Progenitor cell of endocrine pancreas (in vitro differentiated cells): Measurements from ENCODE around the gene CCDC192. TPM values are rescaled to one million over a fixed set of nuclear protein-coding genes. Genes with fewer than 3 reads are reported as not detected.
"Not testable (repeated sequence)": the region's sequence is repeated elsewhere in the genome, so short reads cannot be mapped to it uniquely, and the experiment has no call there.

ENCODE experiments used
- DNase-seq: peaks from one replicate; pipeline ENCODE4 v3.0.0; 2021; ENCODE audit warnings: low spot score; ENCODE audit not compliant: unreplicated experiment
- H3K27ac Mint-ChIP-seq: 2 replicates; pipeline ENCODE4 v1.8.0; 2021; ENCODE audit warnings: mild to moderate bottlenecking, moderate library complexity, mixed read lengths
- H3K27me3 Mint-ChIP-seq: 2 replicates; pipeline ENCODE4 v1.8.0; 2021; ENCODE audit warnings: mixed read lengths
- H3K36me3 Mint-ChIP-seq: 2 replicates; pipeline ENCODE4 v1.8.0; 2022; ENCODE audit warnings: mixed read lengths; ENCODE audit not compliant: insufficient read depth
- H3K4me1 Mint-ChIP-seq: 2 replicates; pipeline ENCODE4 v1.8.0; 2021; ENCODE audit warnings: low read depth, mixed read lengths
- H3K4me3 Mint-ChIP-seq: 2 replicates; pipeline ENCODE4 v1.8.0; 2021; ENCODE audit warnings: low read depth, mild to moderate bottlenecking, moderate library complexity, mixed read lengths
- H3K9me3 Mint-ChIP-seq: 2 replicates; pipeline ENCODE4 v1.8.0; 2021; ENCODE audit warnings: low read depth, mixed read lengths
- total RNA-seq: library from RNA; stranded (reverse); gene quantifications from 2 replicates; pipeline ENCODE4 v1.2.1, GENCODE V29; 2021
- TF ChIP-seq, protein P1 (sequence below): fragments of 200-600 bp; sonication (generic); IDR thresholded peaks from one replicate; pipeline ENCODE4 v1.5.0; 2021; ENCODE audit warnings: antibody characterized with exemption, mild to moderate bottlenecking; ENCODE audit not compliant: unreplicated experiment

CCDC192 gene
- total RNA-seq, 1 donor from 2014 or later, result not detected

DNA sequence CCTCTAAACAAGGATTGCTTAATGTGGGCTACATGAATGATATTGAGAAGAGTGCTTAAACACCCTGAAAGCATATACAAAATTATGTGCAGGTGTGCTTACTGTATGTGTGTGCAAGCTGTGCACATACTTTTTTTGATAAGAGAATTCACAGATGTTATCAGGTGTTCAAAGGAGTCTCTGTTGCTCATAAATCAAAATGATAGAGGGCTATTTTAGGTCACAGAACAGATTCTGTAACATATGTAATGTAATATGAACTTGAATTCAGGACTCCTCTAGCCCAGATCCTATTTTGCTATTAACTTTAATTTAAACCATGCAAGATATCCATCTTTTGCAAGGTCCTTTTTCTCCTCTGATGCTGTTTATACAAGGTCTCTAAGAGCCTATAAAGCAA, 38.2 kb downstream of the CCDC192 start:
- Mint-ChIP-seq H3K27me3 (no peaks in the 10 kb centered on the region), H3K9me3 (peaks cover 3% of the 10 kb centered on the region), H3K4me3 (no peak overlapping the region), H3K27ac (no peak overlapping the region), H3K4me1 (peaks cover 13% of the 10 kb centered on the region), H3K36me3 (no peaks in the 10 kb centered on the region)
- no peak for DNase-seq
- TF ChIP-seq, protein P1, sequence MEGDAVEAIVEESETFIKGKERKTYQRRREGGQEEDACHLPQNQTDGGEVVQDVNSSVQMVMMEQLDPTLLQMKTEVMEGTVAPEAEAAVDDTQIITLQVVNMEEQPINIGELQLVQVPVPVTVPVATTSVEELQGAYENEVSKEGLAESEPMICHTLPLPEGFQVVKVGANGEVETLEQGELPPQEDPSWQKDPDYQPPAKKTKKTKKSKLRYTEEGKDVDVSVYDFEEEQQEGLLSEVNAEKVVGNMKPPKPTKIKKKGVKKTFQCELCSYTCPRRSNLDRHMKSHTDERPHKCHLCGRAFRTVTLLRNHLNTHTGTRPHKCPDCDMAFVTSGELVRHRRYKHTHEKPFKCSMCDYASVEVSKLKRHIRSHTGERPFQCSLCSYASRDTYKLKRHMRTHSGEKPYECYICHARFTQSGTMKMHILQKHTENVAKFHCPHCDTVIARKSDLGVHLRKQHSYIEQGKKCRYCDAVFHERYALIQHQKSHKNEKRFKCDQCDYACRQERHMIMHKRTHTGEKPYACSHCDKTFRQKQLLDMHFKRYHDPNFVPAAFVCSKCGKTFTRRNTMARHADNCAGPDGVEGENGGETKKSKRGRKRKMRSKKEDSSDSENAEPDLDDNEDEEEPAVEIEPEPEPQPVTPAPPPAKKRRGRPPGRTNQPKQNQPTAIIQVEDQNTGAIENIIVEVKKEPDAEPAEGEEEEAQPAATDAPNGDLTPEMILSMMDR, result no peak

DNA sequence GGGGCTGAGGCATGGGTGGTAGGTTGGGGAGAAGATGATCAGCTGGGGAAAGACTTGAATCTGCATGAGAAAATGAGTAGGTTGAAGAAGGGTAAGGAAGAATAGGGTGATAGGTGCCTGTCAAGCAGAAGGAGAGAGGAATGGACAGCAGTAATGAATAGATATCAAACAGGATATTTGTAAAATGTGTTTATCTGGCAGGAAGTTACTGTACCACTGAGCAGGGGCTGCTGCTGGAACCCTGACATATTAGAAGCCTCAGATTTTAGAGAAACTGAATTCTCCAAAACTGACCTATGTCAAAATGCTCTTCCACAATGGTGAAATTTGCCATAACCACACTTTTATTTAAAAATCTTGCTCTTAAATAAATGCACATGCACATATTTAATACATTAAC, 41.0 kb downstream of the CCDC192 start:
- H3K27me3 Mint-ChIP-seq, result no peaks in the 10 kb centered on the region
- no peak overlapping the region for H3K4me3 Mint-ChIP-seq
- TF ChIP-seq, protein P1, result no peak
- no peak for DNase-seq
- H3K36me3 Mint-ChIP-seq, result no peaks in the 10 kb centered on the region
- no peaks in the 10 kb centered on the region for H3K9me3 Mint-ChIP-seq
- no peak overlapping the region for H3K27ac Mint-ChIP-seq
- H3K4me1 Mint-ChIP-seq, result peaks cover 13% of the 10 kb centered on the region

DNA sequence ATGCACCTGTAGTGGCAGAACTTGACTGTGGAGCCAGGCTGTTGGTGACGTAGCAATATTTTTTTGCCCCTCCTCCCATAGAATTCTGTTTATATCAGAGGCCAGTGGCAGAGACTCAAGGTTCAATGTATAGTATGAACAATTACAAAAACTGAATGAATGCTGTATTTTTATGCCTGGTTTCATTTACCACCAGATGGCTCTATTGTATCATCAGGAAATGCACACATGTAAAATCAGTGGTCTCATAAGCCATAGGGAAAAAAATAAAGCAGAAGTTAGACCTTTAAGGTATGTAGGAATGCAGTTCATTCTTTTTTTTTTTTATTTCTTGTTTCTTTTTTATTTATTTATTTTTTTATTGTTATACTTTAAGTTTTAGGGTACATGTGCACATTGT, 43.6 kb downstream of the CCDC192 start:
- TF ChIP-seq, protein P1, result peak; percentile 54
- no peaks in the 10 kb centered on the region for H3K27me3 Mint-ChIP-seq
- no peak overlapping the region for H3K4me3 Mint-ChIP-seq
- no peak for DNase-seq
- no peak overlapping the region for H3K27ac Mint-ChIP-seq
- H3K4me1 Mint-ChIP-seq, result peaks cover 10% of the 10 kb centered on the region
- no peaks in the 10 kb centered on the region for H3K9me3 Mint-ChIP-seq
- no peaks in the 10 kb centered on the region for H3K36me3 Mint-ChIP-seq

DNA sequence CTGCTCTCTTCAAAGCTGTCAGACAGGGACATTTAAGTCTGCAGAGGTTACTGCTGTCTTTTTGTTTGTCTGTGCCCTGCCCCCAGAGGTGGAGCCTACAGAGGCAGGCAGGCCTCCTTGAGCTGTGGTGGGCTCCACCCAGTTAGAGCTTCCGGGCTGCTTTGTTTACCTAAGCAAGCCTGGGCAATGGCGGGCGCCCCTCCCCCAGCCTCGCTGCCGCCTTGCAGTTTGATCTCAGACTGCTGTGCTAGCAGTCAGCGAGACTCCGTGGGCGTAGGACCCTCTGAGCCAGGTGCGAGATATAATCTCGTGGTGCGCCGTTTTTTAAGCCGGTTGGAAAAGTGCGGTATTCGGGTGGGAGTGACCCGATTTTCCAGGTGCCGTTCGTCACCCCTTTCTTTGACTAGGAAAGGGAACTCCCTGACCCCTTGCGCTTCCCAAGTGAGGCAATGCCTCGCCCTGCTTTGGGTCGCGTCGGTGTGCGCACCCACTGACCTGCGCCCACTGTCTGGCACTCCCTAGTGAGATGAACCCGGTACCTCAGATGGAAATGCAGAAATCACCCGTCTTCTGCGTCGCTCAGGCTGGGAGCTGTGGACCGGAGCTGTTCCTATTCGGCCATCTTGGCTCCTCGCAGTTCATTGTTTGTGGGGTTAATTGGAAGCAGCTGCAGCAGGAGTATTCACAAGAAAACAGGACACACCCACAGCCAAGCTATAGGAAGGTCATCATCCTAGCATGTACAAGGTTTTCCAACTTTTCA, 49.5 kb downstream of the CCDC192 start:
- DNase-seq, H3K36me3 Mint-ChIP-seq, H3K4me3 Mint-ChIP-seq: not testable (repeated sequence)

DNA sequence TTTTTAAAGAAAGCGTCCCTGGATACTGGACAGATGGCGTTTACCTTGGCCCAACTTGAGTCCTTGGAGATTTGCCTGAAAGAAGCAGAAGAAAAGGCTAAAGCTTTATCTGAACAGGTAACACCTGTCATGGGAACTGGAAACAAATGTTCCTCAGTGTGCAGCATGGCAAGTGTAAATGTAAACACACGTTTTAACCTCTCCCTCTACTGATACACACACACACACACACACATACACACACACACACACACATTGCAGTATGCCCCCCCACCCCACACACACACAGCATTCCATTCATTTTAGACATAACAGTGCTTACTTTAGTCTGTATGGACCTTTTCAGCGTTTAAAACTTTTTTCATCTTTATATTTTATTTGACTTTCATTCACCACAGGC, 51.1 kb downstream of the CCDC192 start:
- H3K4me1 Mint-ChIP-seq, result peaks cover 38% of the 10 kb centered on the region
- no peaks in the 10 kb centered on the region for H3K36me3 Mint-ChIP-seq
- TF ChIP-seq, protein P1, result no peak
- H3K27me3 Mint-ChIP-seq, result no peaks in the 10 kb centered on the region
- no peak overlapping the region for H3K4me3 Mint-ChIP-seq
- H3K27ac Mint-ChIP-seq, result peak overlapping the region; percentile 91
- no peaks in the 10 kb centered on the region for H3K9me3 Mint-ChIP-seq
- DNase-seq, result peak; percentile 11

More for the DNA sequence above, 49.5 kb downstream of the CCDC192 start:
- H3K9me3 Mint-ChIP-seq, H3K27me3 Mint-ChIP-seq, H3K27ac Mint-ChIP-seq: not testable (repeated sequence)
- H3K4me1 Mint-ChIP-seq, result peaks cover 22% of the 10 kb centered on the region

DNA sequence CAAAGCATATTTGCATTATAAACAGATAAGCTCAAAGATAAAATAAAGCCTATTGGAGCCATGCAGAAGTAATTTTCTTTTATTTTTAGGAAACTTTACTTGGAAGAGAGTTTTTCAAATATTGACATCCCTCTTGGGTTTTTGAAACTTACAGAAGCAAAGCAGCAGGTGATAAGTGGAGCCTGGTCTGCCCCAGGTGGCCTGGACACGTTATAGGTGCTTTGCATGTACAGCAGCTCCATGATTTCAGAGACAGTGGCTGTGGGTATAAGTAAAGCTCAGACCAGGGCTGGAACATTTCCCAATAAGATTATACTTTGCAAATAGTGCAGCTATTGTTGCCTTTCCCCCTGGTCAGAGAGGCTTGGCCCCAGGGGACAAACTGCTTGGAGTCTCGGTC, 51.5 kb downstream of the CCDC192 start:
- Mint-ChIP-seq H3K36me3 (no peaks in the 10 kb centered on the region), H3K4me1 (peaks cover 39% of the 10 kb centered on the region), H3K9me3 (peaks cover 1% of the 10 kb centered on the region), H3K27me3 (no peaks in the 10 kb centered on the region), H3K4me3 (no peak overlapping the region), H3K27ac (peak overlapping the region; percentile 91)
- no peak for DNase-seq
- TF ChIP-seq, protein P1, result peak; percentile 13
